Upper lobe of left lung (tissue), 6 donors: Measurements from ENCODE around the gene EML4. TPM values are rescaled to one million over a fixed set of nuclear protein-coding genes. Genes with fewer than 3 reads are reported as not detected.

Experiments
- ATAC-seq, 2 donors: fragments of 200-7000 bp; cut with Tn5 transposase; one replicate each; pipeline ENCODE4 v1.9.1; 2022; ENCODE audit warnings: mild to moderate bottlenecking in 2 of 2, moderate library complexity in 2 of 2; ENCODE audit not compliant: low FRiP score in 2 of 2
- DNase-seq, 2 donors: peaks; one replicate each; pipeline ENCODE4 v3.0.0-alpha.2; 2019 to 2020
- H3K27ac ChIP-seq, 4 donors: fragments of 200-600 bp; sonication (generic); one replicate each; pipeline ENCODE4 v1.5.1; 2016 to 2019
- H3K27me3 ChIP-seq, 4 donors: fragments of 200-600 bp; sonication (generic); one replicate each; pipeline ENCODE4 v1.5.1; 2017 to 2019
- H3K36me3 ChIP-seq, 4 donors: fragments of 200-600 bp; sonication (generic); one replicate each; pipeline ENCODE4 v1.5.1; 2016 to 2019
- H3K4me1 ChIP-seq, 4 donors: fragments of 200-600 bp; sonication (generic); one replicate each; pipeline ENCODE4 v1.5.1; 2018 to 2019
- H3K4me3 ChIP-seq, 4 donors: fragments of 200-600 bp; sonication (generic); one replicate each; pipeline ENCODE4 v1.5.1; 2017 to 2019; ENCODE audit warnings: mild to moderate bottlenecking in 2 of 4, moderate library complexity in 1 of 4
- H3K9me3 ChIP-seq, 4 donors: fragments of 200-600 bp; sonication (generic); one replicate each; pipeline ENCODE4 v1.5.1; 2018 to 2019
- EP300 ChIP-seq, 4 donors: sonication (generic); formaldehyde crosslinking; IDR thresholded peaks; one replicate each; pipeline ENCODE4 v1.5.1; 2017; ENCODE audit warnings: antibody characterized with exemption in 4 of 4, control low read depth in 2 of 4
- POLR2A ChIP-seq, 4 donors: fragments of 450-650 bp; IDR thresholded peaks; one replicate each; pipeline ENCODE4 v1.5.1; 2016 to 2017; ENCODE audit warnings: antibody characterized with exemption in 4 of 4, mild to moderate bottlenecking in 2 of 4
- POLR2AphosphoS5 ChIP-seq, 2 donors: sonication (generic); formaldehyde crosslinking; IDR thresholded peaks; one replicate each; pipeline ENCODE4 v1.5.1; 2017; ENCODE audit warnings: antibody characterized with exemption in 2 of 2
- WGBS, 2 donors: methylation state at CpG; one replicate each; pipeline ENCODE4 v1.1.5; 2017 to 2018; 5-methylcytosine and 5-hydroxymethylcytosine counted together
- total RNA-seq, 6 donors: library from RNA; depleted of rRNA in 4 of 6; stranded (reverse); fragments of >200 nt in 4 of 6; gene quantifications; one replicate each; pipeline versions ENCODE4 v1.1.0 to v1.2.1, GENCODE V29; 2016 to 2021
- TF ChIP-seq, protein P1 (sequence below), 6 experiments: fragments of 450-650 bp in 4 of 6; fragments of 200-600 bp in 2 of 6; sonication (generic) in 2 of 6; IDR thresholded peaks; one replicate each; pipeline ENCODE4 v1.5.1; 2016 to 2019; ENCODE audit warnings: antibody characterized with exemption in 6 of 6
- donor health status: DM: no; HTN: no; CAD: no; lungs with moderate emphysema.
- donor health status: DM: no; HTN: yes; CAD: no; lungs with severe emphysema.

EML4 gene
- total RNA-seq, 6 donors from 2014 or later: 42.7 to 96.9 (median 62.0) TPM

DNA sequence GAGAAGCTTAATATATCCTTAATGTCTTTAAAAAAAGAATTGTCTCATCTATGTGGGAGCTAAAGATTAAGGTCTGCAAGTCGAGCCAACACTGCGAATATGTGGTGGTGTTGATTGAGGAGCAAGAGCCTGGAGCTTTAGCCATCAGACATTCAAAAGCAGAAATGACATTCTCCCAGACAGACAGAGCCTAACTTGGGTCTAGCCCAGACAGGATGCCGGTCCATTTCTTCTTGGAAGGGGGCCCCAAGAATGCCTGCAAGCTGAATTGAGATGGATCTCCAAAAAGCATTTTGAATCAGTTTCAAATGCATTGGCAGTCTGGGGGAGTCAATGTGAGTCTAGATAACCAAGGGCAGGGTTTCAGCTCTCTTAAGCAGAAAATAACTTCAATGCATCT, 30.1 kb upstream of the EML4 start:
- TF ChIP-seq POLR2A (IDR thresholded peaks at IDR 0.05): no peak
- TF ChIP-seq POLR2AphosphoS5 (IDR thresholded peaks at IDR 0.05): no peak
- TF ChIP-seq, protein P1, sequence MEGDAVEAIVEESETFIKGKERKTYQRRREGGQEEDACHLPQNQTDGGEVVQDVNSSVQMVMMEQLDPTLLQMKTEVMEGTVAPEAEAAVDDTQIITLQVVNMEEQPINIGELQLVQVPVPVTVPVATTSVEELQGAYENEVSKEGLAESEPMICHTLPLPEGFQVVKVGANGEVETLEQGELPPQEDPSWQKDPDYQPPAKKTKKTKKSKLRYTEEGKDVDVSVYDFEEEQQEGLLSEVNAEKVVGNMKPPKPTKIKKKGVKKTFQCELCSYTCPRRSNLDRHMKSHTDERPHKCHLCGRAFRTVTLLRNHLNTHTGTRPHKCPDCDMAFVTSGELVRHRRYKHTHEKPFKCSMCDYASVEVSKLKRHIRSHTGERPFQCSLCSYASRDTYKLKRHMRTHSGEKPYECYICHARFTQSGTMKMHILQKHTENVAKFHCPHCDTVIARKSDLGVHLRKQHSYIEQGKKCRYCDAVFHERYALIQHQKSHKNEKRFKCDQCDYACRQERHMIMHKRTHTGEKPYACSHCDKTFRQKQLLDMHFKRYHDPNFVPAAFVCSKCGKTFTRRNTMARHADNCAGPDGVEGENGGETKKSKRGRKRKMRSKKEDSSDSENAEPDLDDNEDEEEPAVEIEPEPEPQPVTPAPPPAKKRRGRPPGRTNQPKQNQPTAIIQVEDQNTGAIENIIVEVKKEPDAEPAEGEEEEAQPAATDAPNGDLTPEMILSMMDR (IDR thresholded peaks at IDR 0.05): no peak
- no peak for TF ChIP-seq EP300 (IDR thresholded peaks at IDR 0.05)
- Histone ChIP-seq H3K27ac (peak overlapping the region in 1 of 4 donors; percentile 22), H3K4me1 (peaks cover 39 to 66% (median 47%) of the 10 kb centered on the region in 4 donors), H3K36me3 (no peaks in the 10 kb centered on the region), H3K9me3 (no peaks in the 10 kb centered on the region), H3K4me3 (no peak overlapping the region), H3K27me3 (no peaks in the 10 kb centered on the region)
- ATAC-seq (no peak), DNase-seq (no peak)
- WGBS, 2 donors: 76 to 85% methylated on average over 3 of the region's 3 CpGs

DNA sequence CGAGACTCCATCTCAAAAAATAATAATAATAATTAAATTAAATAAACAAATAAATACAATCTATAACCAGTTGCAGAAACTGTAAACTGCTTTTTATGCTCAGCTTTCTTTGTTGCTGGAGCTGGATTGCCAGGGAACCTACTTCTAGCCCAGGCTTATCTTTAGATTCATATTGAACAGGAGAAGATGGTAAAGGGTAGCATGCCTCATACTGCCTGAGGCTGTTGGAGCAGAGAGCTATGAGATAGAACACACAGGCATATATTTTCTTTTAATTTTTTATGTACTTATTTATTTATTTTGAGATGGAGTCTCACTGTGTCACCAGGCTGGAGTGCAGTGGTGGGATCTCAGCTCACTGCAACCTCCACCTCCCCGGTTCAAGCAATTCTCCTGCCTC, 28.7 kb upstream of the EML4 start:
- Histone ChIP-seq H3K4me1 (peaks cover 38 to 64% (median 47%) of the 10 kb centered on the region in 4 donors), H3K36me3 (no peaks in the 10 kb centered on the region), H3K4me3 (no peak overlapping the region), H3K27me3 (no peaks in the 10 kb centered on the region), H3K9me3 (no peaks in the 10 kb centered on the region), H3K27ac (peak overlapping the region in 2 of 4 donors; percentile 82 to 83)
- TF ChIP-seq, protein P1 (IDR thresholded peaks at IDR 0.05): no peak
- TF ChIP-seq POLR2AphosphoS5 (IDR thresholded peaks at IDR 0.05): no peak
- TF ChIP-seq EP300 (IDR thresholded peaks at IDR 0.05): no peak
- no peak for TF ChIP-seq POLR2A (IDR thresholded peaks at IDR 0.05)
- ATAC-seq (no peak), DNase-seq (no peak)
- 86 to 100% methylated on average over 2 of the region's 2 CpGs for WGBS, 2 donors

DNA sequence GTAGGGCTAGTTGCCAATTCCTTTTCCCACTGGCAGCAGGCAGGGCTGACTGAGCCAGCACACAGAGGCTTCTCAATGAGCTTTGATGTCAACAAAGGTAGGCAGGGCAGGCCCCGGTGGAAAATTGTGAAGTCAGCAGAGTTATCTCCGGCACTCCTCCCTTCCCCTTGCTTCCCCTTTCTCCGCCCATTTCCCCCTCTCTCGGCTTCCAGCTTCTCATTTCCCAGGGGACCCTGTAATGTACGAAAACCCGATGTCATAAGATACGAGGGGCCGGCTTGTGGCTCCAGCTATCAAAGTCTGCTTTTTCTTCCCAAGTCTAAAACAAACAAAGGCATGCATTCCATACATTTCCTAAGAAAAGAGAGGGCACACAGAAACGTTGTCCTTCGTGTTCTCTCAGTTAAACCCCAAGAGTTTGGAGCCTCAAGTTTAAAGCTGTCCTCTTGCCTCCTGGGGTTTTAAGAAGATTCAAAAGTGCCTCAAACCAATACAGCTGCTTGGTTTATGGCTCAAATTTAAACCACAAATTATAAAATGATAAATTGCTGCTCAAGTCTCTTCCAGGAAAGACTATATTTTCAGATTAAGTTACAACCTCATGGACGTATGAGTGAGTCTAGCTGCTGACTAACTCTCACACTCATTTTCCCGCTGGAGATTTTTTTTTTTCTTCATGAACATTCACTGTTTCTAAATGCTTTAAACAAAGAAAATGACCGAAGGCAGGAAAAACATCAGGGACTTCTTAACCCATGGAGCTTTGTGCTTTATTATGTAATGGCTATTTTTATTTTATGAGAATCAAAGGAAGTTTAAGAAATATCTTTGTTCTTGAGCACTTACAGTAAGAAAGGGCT, 27.2 kb upstream of the EML4 start:
- ATAC-seq (peak; percentile 50 to 79), DNase-seq (peak in 1 of 2 donors; percentile 78)
- 3 to 11% methylated on average over 13 of the region's 13 CpGs for WGBS, 2 donors

DNA sequence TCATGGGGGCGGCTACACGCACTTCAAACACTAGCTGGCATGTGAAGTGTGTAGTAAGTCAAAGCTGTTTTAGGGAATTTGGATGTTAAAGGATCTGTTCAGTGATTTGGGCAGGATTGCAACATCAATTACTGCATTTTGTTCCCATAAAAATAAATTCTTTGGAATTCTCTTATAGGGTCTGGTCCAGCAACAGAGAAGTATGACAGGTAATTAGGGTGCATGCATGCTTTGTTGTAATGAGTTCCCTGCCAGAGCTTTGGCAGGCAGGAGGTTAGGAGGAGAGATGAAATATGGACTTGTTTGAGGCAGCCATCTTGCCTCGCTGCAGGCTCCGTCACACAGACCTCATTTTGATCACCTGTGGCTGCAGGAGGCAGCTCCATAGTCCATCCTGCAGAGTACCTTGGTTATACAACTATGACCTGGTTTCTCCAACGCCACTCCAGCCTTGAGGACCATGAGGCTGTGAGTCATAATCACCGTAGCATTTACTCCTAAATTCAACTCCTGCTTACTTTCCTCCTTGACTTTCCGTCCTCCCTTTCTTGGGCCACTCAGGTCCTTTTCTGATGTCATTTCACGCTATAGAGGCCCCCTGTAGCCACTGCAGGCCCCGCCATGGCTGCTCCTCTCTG, 26.5 kb upstream of the EML4 start:
- peak overlapping the region in 1 of 4 donors; percentile 29 for H3K4me3 ChIP-seq
- TF ChIP-seq, protein P1 (IDR thresholded peaks at IDR 0.05): no peak
- TF ChIP-seq EP300 (IDR thresholded peaks at IDR 0.05) (peak in 1 of 4 donors; percentile 85), POLR2A (IDR thresholded peaks at IDR 0.05) (no peak), POLR2AphosphoS5 (IDR thresholded peaks at IDR 0.05) (peak in 1 of 2 donors; percentile 44)
- no peaks in the 10 kb centered on the region for H3K9me3 ChIP-seq
- DNase-seq: peak in 1 of 2 donors; percentile 79
- no peaks in the 10 kb centered on the region for H3K27me3 ChIP-seq
- ATAC-seq: peak; percentile 46 to 83
- WGBS, 2 donors: 59 to 62% methylated on average over 9 of the region's 9 CpGs
- no peaks in the 10 kb centered on the region for H3K36me3 ChIP-seq
- peak overlapping the region; percentile 68 to 83 (median 78) for H3K27ac ChIP-seq
- peaks cover 36 to 47% (median 38%) of the 10 kb centered on the region in 4 donors for H3K4me1 ChIP-seq

More for the DNA sequence above, 27.2 kb upstream of the EML4 start:
- peak overlapping the region; percentile 68 to 83 (median 78) for H3K27ac ChIP-seq
- peak overlapping the region in 3 of 4 donors; percentile 8 to 29 (median 29) for H3K4me3 ChIP-seq
- H3K9me3 ChIP-seq: no peaks in the 10 kb centered on the region
- peaks cover 36 to 52% (median 40%) of the 10 kb centered on the region in 4 donors for H3K4me1 ChIP-seq
- H3K36me3 ChIP-seq: no peaks in the 10 kb centered on the region
- no peaks in the 10 kb centered on the region for H3K27me3 ChIP-seq
- TF ChIP-seq POLR2AphosphoS5 (IDR thresholded peaks at IDR 0.05) (peak in 1 of 2 donors; percentile 23), POLR2A (IDR thresholded peaks at IDR 0.05) (no peak)

DNA sequence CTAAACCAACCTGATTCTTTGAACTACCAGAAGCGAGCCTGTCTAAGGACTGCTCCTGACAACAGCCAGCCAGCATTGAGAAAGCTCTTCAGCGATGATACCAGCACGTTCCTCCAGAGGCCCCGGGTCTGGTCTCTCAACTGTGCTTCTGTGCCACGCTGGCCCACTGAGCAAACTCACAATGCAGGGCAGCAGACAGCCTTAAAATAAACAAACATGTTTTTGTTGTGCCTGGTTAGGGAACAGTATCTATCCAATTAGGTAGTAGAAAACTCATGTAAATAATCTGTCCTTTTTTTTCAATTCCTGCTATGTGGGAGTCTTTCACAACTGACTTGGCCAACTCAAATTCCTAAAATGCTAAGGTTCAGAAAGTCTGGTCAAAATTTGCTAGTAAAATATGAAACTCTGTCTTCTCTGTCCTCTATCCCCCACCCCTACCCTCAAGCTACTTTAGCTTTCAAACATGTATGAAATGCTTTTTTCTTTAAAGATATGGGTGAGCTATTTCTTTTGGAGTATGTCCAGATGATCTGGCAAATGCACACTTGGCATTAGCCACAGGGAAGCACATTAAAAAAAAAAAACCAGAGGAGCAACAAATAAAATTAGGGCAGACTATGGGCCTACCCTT, 21.4 kb upstream of the EML4 start:
- peak overlapping the region in 2 of 4 donors; percentile 4 to 5 for H3K27ac ChIP-seq
- no peak overlapping the region for H3K4me3 ChIP-seq
- no peaks in the 10 kb centered on the region for H3K9me3 ChIP-seq
- H3K36me3 ChIP-seq: no peaks in the 10 kb centered on the region
- TF ChIP-seq, protein P1 (IDR thresholded peaks at IDR 0.05): no peak
- TF ChIP-seq EP300 (IDR thresholded peaks at IDR 0.05) (no peak), POLR2AphosphoS5 (IDR thresholded peaks at IDR 0.05) (no peak), POLR2A (IDR thresholded peaks at IDR 0.05) (no peak)
- 61 to 89% methylated on average over 5 of the region's 5 CpGs for WGBS, 2 donors
- no peak for ATAC-seq
- DNase-seq: no peak
- H3K4me1 ChIP-seq: peaks cover 0 to 10% (median 5%) of the 10 kb centered on the region in 4 donors
- no peaks in the 10 kb centered on the region for H3K27me3 ChIP-seq
